H1 (cell line): ENCODE measurements around the gene TXLNB. TPM values are rescaled to one million over a fixed set of nuclear protein-coding genes. Genes with fewer than 3 reads are reported as not detected.

Experiments
- CTCF ChIA-PET: fragments of 300-600 bp; sonication (Branson Sonifier 250); formaldehyde crosslinking; loops from one replicate; lab custom pipeline; 2021; ENCODE audit not compliant: partially characterized antibody; lab: Charles Lee
- POLR2A ChIA-PET: fragments of 300-600 bp; sonication (Branson Sonifier 250); formaldehyde crosslinking; loops from one replicate; lab custom pipeline; 2021; ENCODE audit warnings: inconsistent platforms; ENCODE audit not compliant: partially characterized antibody; lab: Charles Lee
- DNase-seq, 2 experiments: peaks; one replicate each; pipeline versions ENCODE4 v3.0.0 to v3.0.0-alpha.2; 2010 to 2022; ENCODE audit warnings: low spot score in 2 of 2, low read depth in 1 of 2, mixed read lengths in 1 of 2
- FAIRE-seq: peaks from 2 replicates; lab custom pipeline; 2011; peaks lifted over from hg19 to GRCh38; lab: Jason Lieb, UNC
- H2AFZ ChIP-seq: 2 replicates; pipeline ENCODE4 v1.8.1; 2012; ENCODE audit warnings: low read length, inconsistent platforms
- H2AK5ac ChIP-seq: 2 replicates; pipeline ENCODE4 v1.6.1; 2013; ENCODE audit warnings: low read depth, low read length
- H2BK120ac ChIP-seq: replicated peaks from 2 replicates; pipeline ENCODE3; 2013; ENCODE audit warnings: low read depth, low read length, inconsistent platforms
- H2BK12ac ChIP-seq: 2 replicates; pipeline ENCODE4 v1.6.1; 2013; ENCODE audit warnings: low read depth, low read length
- H2BK15ac ChIP-seq: 2 replicates; pipeline ENCODE4 v1.6.1; 2013; ENCODE audit warnings: low read length
- H2BK20ac ChIP-seq: 2 replicates; pipeline ENCODE4 v1.6.1; 2013; ENCODE audit warnings: low read length
- H2BK5ac ChIP-seq: 2 replicates; pipeline ENCODE4 v1.6.1; 2013; ENCODE audit warnings: low read depth, low read length
- H3K14ac ChIP-seq: 2 replicates; pipeline ENCODE4 v1.6.1; 2013; ENCODE audit warnings: inconsistent platforms; ENCODE audit not compliant: insufficient read length
- H3K18ac ChIP-seq: 2 replicates; pipeline ENCODE4 v1.6.1; 2013; ENCODE audit warnings: low read length; ENCODE audit errors: extremely low read depth
- H3K23ac ChIP-seq: 2 replicates; pipeline ENCODE4 v1.6.1; 2013; ENCODE audit warnings: inconsistent platforms; ENCODE audit not compliant: insufficient read length
- H3K23me2 ChIP-seq: 2 replicates; pipeline ENCODE4 v1.6.1; 2013; ENCODE audit warnings: low read depth, low read length
- H3K27ac ChIP-seq: 2 replicates; pipeline ENCODE4 v1.6.1; 2011; ENCODE audit warnings: low read depth, low read length, inconsistent platforms
- H3K27me3 ChIP-seq, 4 experiments: replicated peaks in 1 of 4; 1 replicate in 1 of 4; 2 replicates in 3 of 4; pipeline versions ENCODE4 v1.6.1 to v1.8.1; 2011 to 2013; ENCODE audit warnings: low read length in 3 of 4, mild to moderate bottlenecking in 3 of 4, inconsistent platforms in 2 of 4, mixed read lengths in 2 of 4, moderate library complexity in 1 of 4; ENCODE audit not compliant: control insufficient read depth in 3 of 4, insufficient read depth in 3 of 4; ENCODE audit errors: extremely low read depth in 1 of 4
- H3K36me3 ChIP-seq, 4 experiments: 2 replicates each; pipeline versions ENCODE4 v1.6.1 to v1.8.1; 2011 to 2013; ENCODE audit warnings: mild to moderate bottlenecking in 4 of 4, low read length in 3 of 4, moderate library complexity in 2 of 4, control low read depth in 1 of 4, inconsistent platforms in 1 of 4; ENCODE audit not compliant: insufficient read depth in 4 of 4, control insufficient read depth in 2 of 4
- H3K4ac ChIP-seq: replicated peaks from 2 replicates; pipeline ENCODE3; 2013; ENCODE audit warnings: low read length, low read depth, mixed read lengths, inconsistent platforms; ENCODE audit not compliant: insufficient read length
- H3K4me1 ChIP-seq, 4 experiments: replicated peaks in 1 of 4; 1 replicate in 1 of 4; 2 replicates in 3 of 4; pipeline versions ENCODE4 v1.6.1 to v1.8.1; 2011 to 2013; ENCODE audit warnings: low read length in 3 of 4, inconsistent platforms in 2 of 4, mixed read lengths in 1 of 4; ENCODE audit not compliant: insufficient read depth in 4 of 4, control insufficient read depth in 3 of 4
- H3K4me2 ChIP-seq, 2 experiments: 2 replicates each; pipeline versions ENCODE4 v1.6.1 to v1.8.1; 2011 to 2013; ENCODE audit warnings: low read depth in 2 of 2, low read length in 2 of 2, control low read depth in 1 of 2, inconsistent platforms in 1 of 2, mild to moderate bottlenecking in 1 of 2; ENCODE audit not compliant: insufficient read depth in 1 of 2
- H3K4me3 ChIP-seq, 4 experiments: fragments of 200-600, 300-600 bp in 1 of 4; sonication (generic), shearing (Covaris generic), sonication (Bioruptor Twin) in 1 of 4; 2 replicates each; pipeline versions ENCODE4 v1.5.1 to v1.8.1; 2011 to 2016; ENCODE audit warnings: low read length in 4 of 4, low read depth in 3 of 4, control low read depth in 2 of 4, inconsistent platforms in 2 of 4, mild to moderate bottlenecking in 2 of 4, mixed read lengths in 1 of 4, moderate library complexity in 1 of 4; ENCODE audit not compliant: insufficient read depth in 2 of 4; ENCODE audit errors: extremely low read depth in 1 of 4
- H3K56ac ChIP-seq: replicated peaks from 2 replicates; pipeline ENCODE3; 2013; ENCODE audit warnings: low read depth, mild to moderate bottlenecking, mixed read lengths, low read length, inconsistent platforms; ENCODE audit not compliant: insufficient read length
- H3K79me1 ChIP-seq: 2 replicates; pipeline ENCODE4 v1.6.1; 2013; ENCODE audit warnings: low read depth, low read length, control low read depth
- H3K79me2 ChIP-seq, 2 experiments: 2 replicates each; pipeline versions ENCODE4 v1.6.1 to v1.8.1; 2012 to 2013; ENCODE audit warnings: low read length in 2 of 2, mild to moderate bottlenecking in 2 of 2, inconsistent platforms in 1 of 2; ENCODE audit not compliant: insufficient read depth in 2 of 2, control insufficient read depth in 1 of 2
- H3K9ac ChIP-seq, 4 experiments: replicated peaks in 1 of 4; 1 replicate in 1 of 4; 2 replicates in 3 of 4; pipeline versions ENCODE4 v1.6.1 to v1.8.1; 2011 to 2013; ENCODE audit warnings: low read depth in 3 of 4, low read length in 3 of 4, control low read depth in 2 of 4, mild to moderate bottlenecking in 2 of 4, moderate library complexity in 2 of 4, inconsistent platforms in 1 of 4; ENCODE audit errors: extremely low read depth in 1 of 4
- H3K9me3 ChIP-seq, 2 experiments: 2 replicates each; pipeline versions ENCODE4 v1.6.1 to v1.8.1; 2012 to 2013; ENCODE audit warnings: mild to moderate bottlenecking in 2 of 2, moderate library complexity in 2 of 2, control low read depth in 1 of 2, inconsistent platforms in 1 of 2, low read depth in 1 of 2, low read length in 1 of 2, mixed read lengths in 1 of 2; ENCODE audit not compliant: insufficient read depth in 2 of 2
- H4K20me1 ChIP-seq, 2 experiments: replicated peaks in 1 of 2; 2 replicates each; pipeline versions ENCODE3 to v1.8.1; 2011 to 2013; ENCODE audit warnings: inconsistent platforms in 2 of 2, low read length in 2 of 2, mild to moderate bottlenecking in 1 of 2; ENCODE audit not compliant: insufficient read depth in 2 of 2, control insufficient read depth in 1 of 2
- H4K5ac ChIP-seq: 2 replicates; pipeline ENCODE4 v1.6.1; 2013; ENCODE audit warnings: low read length, low read depth, mixed read lengths, inconsistent platforms; ENCODE audit not compliant: insufficient read length
- H4K8ac ChIP-seq: 2 replicates; pipeline ENCODE4 v1.8.0; 2013; ENCODE audit warnings: mild to moderate bottlenecking, moderate library complexity, low read length, inconsistent platforms; ENCODE audit not compliant: insufficient read depth; ENCODE audit errors: extremely low read depth
- H4K91ac ChIP-seq: replicated peaks from 2 replicates; pipeline ENCODE3; 2013; ENCODE audit warnings: low read length, mixed read lengths, inconsistent platforms; ENCODE audit not compliant: insufficient read length
- CTBP2 ChIP-seq: IDR thresholded peaks from 2 replicates; pipeline ENCODE4 v1.7.0; 2011; ENCODE audit warnings: borderline replicate concordance, mild to moderate bottlenecking, moderate library complexity, mixed read lengths, low read length; ENCODE audit not compliant: insufficient read depth, insufficient read length
- SP1 ChIP-seq: IDR thresholded peaks from 2 replicates; pipeline ENCODE4 v1.6.1; 2011; ENCODE audit warnings: low read depth, low read length
- WGBS, 2 experiments: shearing (Covaris generic) in 1 of 2; methylation state at CpG; one replicate each; pipeline versions ENCODE4 v1.1.6 to v1.1.7; 2013 to 2015; ENCODE audit warnings: low lambda C conversion rate in 2 of 2, mixed read lengths in 2 of 2, inconsistent platforms in 1 of 2, low coverage in 1 of 2, missing lambda C conversion rate in 1 of 2; ENCODE audit not compliant: insufficient replicate concordance in 2 of 2, insufficient coverage in 1 of 2, insufficient read length in 1 of 2; ENCODE audit errors: extremely low coverage in 1 of 2, missing lambda C conversion rate in 1 of 2; 5-methylcytosine and 5-hydroxymethylcytosine counted together
- polyA plus RNA-seq, 7 experiments: library from polyadenylated mRNA; depleted of rRNA in 3 of 7; stranded (reverse) in 5 of 7; unstranded in 2 of 7; fragments of >200 nt in 5 of 7; fragments of 200-250 nt in 2 of 7; gene quantifications; 1 replicate in 5 of 7; 2 replicates in 1 of 7; 4 replicates in 1 of 7; pipeline versions ENCODE4 v1.2.1 to v1.2.3, GENCODE V29; 2011 to 2013; ENCODE audit warnings: missing spikeins in 2 of 7, mixed read lengths in 2 of 7
- total RNA-seq: library from RNA; stranded (reverse); fragmentation: NEBNext Ultra II Directional; extraction: Animal tissue kit (Norgen Biotek cat#: 25700); gene quantifications from 2 replicates; pipeline ENCODE4 v1.2.1, GENCODE V29; 2021

The TXLNB gene
- total and polyA plus RNA-seq, 2 of the 8 experiments (the other 6 are each of a cell fraction or from before 2014, with no cell fraction given) = 0.05 to 0.17 TPM

DNA sequence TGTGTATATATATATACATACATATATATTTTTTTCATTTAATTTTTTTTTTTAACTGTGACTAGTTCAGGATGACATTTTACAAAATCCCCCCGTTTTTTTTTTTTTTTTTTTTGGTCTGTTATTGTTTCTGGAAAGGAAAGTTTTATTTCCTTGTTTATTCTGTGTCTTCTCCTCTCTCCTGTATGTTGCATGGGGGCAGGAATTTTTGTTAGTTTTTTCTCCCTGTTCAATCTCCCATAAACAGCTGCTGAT lies 32.4 kb upstream of the TXLNB start:
- Histone ChIP-seq H2BK120ac (no peak overlapping the region), H3K23me2 (0 out of 2 replicates have a peak, but pooled peaks cover 2% of the 10 kb centered on the region), H3K4me3 (no peak overlapping the region), H2BK5ac (no peak overlapping the region), H2AK5ac (no peak overlapping the region), H3K9ac (no peak overlapping the region), H4K5ac (no peak overlapping the region), H3K18ac (no peak overlapping the region), H3K23ac (no peak overlapping the region), H2BK20ac (no peak overlapping the region), H4K20me1 (no peaks in the 10 kb centered on the region), H3K4me2 (no peak overlapping the region), H3K56ac (no peak overlapping the region), H2AFZ (no peak overlapping the region), H2BK15ac (no peak overlapping the region), H4K91ac (no peak overlapping the region), H3K79me2 (no peaks in the 10 kb centered on the region), H3K4me1 (peaks cover 0 to 4% (median 2%) of the 10 kb centered on the region in 4 experiments; a peak in 3 of 7 replicates), H3K27me3 (no peaks in the 10 kb centered on the region), H3K4ac (no peak overlapping the region), H4K8ac (no peak overlapping the region), H3K27ac (no peak overlapping the region), H3K36me3 (no peaks in the 10 kb centered on the region), H2BK12ac (no peak overlapping the region)
- WGBS, 2 experiments = 83% methylated on average over 1 of the region's 1 CpG; no CpG with 5 or more reads in 1 of the 2 experiments
- TF ChIP-seq CTBP2 = no peak
- no peak for TF ChIP-seq SP1
- TF ChIP-seq, all 59 proteins: peak for 0
- ChIA-PET POLR2A (interaction anchor here (2.3 kb wide), 1 partner anchor 11 kb away, joined by 13 read pairs; no protein-coding TSS in a partner anchor), CTCF (interaction anchor here (1.0 to 2.3 kb wide), 4 partner anchors 11 to 105 kb away, joined by 3 to 7 read pairs (median 3); no protein-coding TSS in a partner anchor)
- FAIRE-seq (no peak), DNase-seq (no peak)
- H3K14ac ChIP-seq = no peak overlapping the region
- H3K9me3 ChIP-seq = no peaks in the 10 kb centered on the region
- H3K79me1 ChIP-seq = no peaks in the 10 kb centered on the region
